ENCODE data around the gene PPP3CA. TPM values are rescaled to one million over a fixed set of nuclear protein-coding genes. Genes with fewer than 3 reads are reported as not detected.

The PPP3CA gene
- total and polyA plus RNA-seq, 4 donors = 13.5 to 72.0 (median 30.7) TPM

DNA sequence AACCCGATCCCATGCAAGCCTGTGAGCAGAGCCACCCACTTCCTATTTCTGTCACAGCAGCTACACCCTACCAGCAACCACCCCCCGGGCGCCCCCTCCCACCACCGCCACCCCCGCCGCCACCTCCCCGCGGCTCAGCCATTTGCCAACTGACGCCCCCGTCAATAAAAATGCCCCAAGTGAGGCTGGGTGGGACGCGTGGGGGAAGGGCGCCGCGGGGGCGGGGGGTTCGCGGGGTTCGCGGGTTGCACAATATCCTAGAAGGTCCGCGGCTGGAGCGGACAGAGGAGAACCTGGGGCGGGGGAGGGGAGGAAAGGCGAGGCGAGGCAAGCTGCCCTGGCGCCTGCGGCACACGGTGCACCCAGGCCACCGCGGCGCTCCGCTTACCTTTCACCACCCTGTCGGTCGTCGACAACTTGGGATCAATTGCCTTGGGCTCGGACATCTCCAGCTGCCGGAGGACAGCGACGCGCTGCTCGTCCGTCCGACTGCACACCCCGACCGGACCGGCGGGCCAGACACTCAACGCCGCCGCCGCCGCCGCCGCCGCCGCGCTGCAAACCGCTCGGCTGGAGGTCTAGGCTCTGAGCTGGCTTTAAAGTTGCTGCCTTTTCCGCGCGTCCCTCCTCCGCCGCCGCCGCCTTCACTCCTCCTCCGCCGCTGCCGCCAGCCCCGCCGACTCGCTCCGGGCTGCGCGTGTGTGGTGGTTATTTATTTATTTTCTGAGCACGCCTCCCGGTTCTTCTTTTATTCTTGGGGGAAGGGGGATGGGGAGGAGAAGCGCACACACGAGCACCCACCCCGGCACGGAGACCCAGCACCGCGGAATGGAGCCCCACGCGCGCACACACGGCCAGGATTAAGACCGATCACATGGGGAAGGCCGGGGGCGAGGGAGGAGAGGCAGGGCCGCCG lies 717 bp downstream of the PPP3CA start:
- peaks cover 0 to 3% (median 0%) of the 10 kb centered on the region in 3 donors for H3K27me3 ChIP-seq (ENCODE audit: control insufficient read depth in 3 of 3, insufficient read depth in 3 of 3, low read length in 2 of 3)
- TF ChIP-seq, protein P1, sequence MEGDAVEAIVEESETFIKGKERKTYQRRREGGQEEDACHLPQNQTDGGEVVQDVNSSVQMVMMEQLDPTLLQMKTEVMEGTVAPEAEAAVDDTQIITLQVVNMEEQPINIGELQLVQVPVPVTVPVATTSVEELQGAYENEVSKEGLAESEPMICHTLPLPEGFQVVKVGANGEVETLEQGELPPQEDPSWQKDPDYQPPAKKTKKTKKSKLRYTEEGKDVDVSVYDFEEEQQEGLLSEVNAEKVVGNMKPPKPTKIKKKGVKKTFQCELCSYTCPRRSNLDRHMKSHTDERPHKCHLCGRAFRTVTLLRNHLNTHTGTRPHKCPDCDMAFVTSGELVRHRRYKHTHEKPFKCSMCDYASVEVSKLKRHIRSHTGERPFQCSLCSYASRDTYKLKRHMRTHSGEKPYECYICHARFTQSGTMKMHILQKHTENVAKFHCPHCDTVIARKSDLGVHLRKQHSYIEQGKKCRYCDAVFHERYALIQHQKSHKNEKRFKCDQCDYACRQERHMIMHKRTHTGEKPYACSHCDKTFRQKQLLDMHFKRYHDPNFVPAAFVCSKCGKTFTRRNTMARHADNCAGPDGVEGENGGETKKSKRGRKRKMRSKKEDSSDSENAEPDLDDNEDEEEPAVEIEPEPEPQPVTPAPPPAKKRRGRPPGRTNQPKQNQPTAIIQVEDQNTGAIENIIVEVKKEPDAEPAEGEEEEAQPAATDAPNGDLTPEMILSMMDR (IDR thresholded peaks at IDR 0.05; ENCODE audit: control extremely low read depth, extremely low read depth) = no peak
- H3K27ac ChIP-seq (ENCODE audit: low read depth in 1 of 2, low read length in 1 of 2) = peak overlapping the region; percentile 95 to 96
- H3K4me1 ChIP-seq (ENCODE audit: control insufficient read depth in 5 of 5, insufficient read depth in 5 of 5, low read length in 5 of 5) = peaks cover 3 to 14% (median 4%) of the 10 kb centered on the region in 5 donors
- WGBS, 2 donors = 1% methylated on average over 63 to 93 of the region's 93 CpGs
- H3K9me3 ChIP-seq (ENCODE audit: control insufficient read depth in 4 of 4, insufficient read depth in 3 of 4, low read length in 3 of 4) = no peaks in the 10 kb centered on the region
- ATAC-seq (ENCODE audit: insufficient read depth, low FRiP score) (peak; percentile 10), DNase-seq (peak; percentile 69 to 82 (median 79))
- no peaks in the 10 kb centered on the region for H3K36me3 ChIP-seq (ENCODE audit: control insufficient read depth in 4 of 4, insufficient read depth in 4 of 4, low read length in 4 of 4)
- H3K4me3 ChIP-seq = peak overlapping the region; percentile 97
- H3K9ac ChIP-seq (ENCODE audit: insufficient read depth in 1 of 2, low read length in 2 of 2) = peak overlapping the region; percentile 25 to 54

DNA sequence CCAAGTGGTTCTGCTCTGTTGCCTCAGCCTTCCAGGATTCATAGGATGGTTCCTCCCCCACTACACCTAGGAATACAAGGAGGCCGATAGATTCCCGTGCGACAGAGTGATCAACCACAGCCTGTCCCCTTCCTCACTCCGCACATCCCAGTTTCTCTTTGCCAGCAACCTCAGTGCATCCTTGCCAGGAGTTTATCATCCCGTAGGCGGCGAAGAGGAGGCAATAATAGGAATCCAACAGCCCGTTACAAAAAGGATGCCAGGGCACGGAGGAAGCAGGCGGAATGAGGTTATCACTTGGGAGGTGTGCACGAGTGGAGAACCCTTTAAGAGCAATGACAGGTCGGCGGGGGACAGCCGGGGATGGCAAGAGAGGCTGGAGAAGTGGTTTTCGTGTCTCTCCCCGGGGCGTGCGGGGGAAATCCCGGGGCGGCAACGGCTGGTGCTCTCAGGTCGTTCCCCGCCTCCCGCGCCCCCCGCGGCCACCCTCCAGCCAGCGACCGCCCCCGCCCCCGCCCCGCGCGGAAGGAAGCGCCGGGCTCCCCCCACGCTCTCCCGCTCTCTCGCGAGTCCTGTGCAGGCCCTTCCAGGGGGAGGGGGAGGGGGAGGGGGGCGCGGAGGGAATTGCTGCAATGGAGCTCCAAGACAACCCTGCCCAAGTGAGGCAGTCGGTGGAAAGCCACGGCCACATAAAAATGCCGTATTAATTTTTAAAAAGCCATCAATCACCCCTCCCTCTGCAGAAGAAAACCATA lies 1.6 kb downstream of the PPP3CA start:
- H3K36me3 ChIP-seq (ENCODE audit: control insufficient read depth in 4 of 4, insufficient read depth in 4 of 4, low read length in 4 of 4) = no peaks in the 10 kb centered on the region
- H3K9me3 ChIP-seq (ENCODE audit: control insufficient read depth in 4 of 4, insufficient read depth in 3 of 4, low read length in 3 of 4) = no peaks in the 10 kb centered on the region
- H3K27ac ChIP-seq (ENCODE audit: low read depth in 1 of 2, low read length in 1 of 2) = peak overlapping the region in 1 of 2 donors; percentile 76
- TF ChIP-seq, protein P1 (IDR thresholded peaks at IDR 0.05; ENCODE audit: control extremely low read depth, extremely low read depth) = no peak
- H3K27me3 ChIP-seq (ENCODE audit: control insufficient read depth in 3 of 3, insufficient read depth in 3 of 3, low read length in 2 of 3) = peaks cover 0 to 3% (median 0%) of the 10 kb centered on the region in 3 donors
- H3K9ac ChIP-seq (ENCODE audit: insufficient read depth in 1 of 2, low read length in 2 of 2) = peak overlapping the region in 1 of 2 donors; percentile 79
- 1% methylated on average over 28 to 45 of the region's 45 CpGs for WGBS, 2 donors
- no peak for ATAC-seq (ENCODE audit: insufficient read depth, low FRiP score)
- H3K4me3 ChIP-seq = peak overlapping the region; percentile 58
- DNase-seq = peak; percentile 38 to 82 (median 70)
- peaks cover 3 to 14% (median 4%) of the 10 kb centered on the region in 5 donors for H3K4me1 ChIP-seq (ENCODE audit: control insufficient read depth in 5 of 5, insufficient read depth in 5 of 5, low read length in 5 of 5)

DNA sequence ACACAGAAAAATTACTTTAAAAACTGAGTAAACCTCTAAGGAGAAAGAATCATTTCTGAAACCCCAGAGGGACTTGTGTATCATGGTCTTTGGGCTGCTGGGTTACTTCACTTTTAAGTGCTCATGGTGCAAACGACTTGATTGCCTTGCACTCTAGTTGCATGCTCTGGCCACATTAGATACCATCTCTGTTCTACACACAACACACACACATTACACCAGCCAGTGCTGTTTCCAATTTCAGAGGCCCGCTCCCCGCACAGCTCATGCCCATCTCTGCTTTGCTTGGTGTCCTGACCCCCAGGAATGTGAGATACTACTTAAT lies 2.1 kb downstream of the PPP3CA start:
- Histone ChIP-seq H3K36me3 (ENCODE audit: control insufficient read depth in 4 of 4, insufficient read depth in 4 of 4, low read length in 4 of 4) (no peaks in the 10 kb centered on the region), H3K9ac (ENCODE audit: insufficient read depth in 1 of 2, low read length in 2 of 2) (peak overlapping the region in 1 of 2 donors; percentile 79), H3K9me3 (ENCODE audit: control insufficient read depth in 4 of 4, insufficient read depth in 3 of 4, low read length in 3 of 4) (no peaks in the 10 kb centered on the region), H3K4me3 (peak overlapping the region; percentile 58), H3K27me3 (ENCODE audit: control insufficient read depth in 3 of 3, insufficient read depth in 3 of 3, low read length in 2 of 3) (peaks cover 0 to 3% (median 0%) of the 10 kb centered on the region in 3 donors), H3K4me1 (ENCODE audit: control insufficient read depth in 5 of 5, insufficient read depth in 5 of 5, low read length in 5 of 5) (peaks cover 3 to 14% (median 4%) of the 10 kb centered on the region in 5 donors), H3K27ac (ENCODE audit: low read depth in 1 of 2, low read length in 1 of 2) (peak overlapping the region in 1 of 2 donors; percentile 76)
- ATAC-seq (ENCODE audit: insufficient read depth, low FRiP score) = no peak
- TF ChIP-seq, protein P1 (IDR thresholded peaks at IDR 0.05; ENCODE audit: control extremely low read depth, extremely low read depth) = no peak
- 17 to 20% methylated on average over 3 of the region's 3 CpGs for WGBS, 2 donors
- DNase-seq = peak in 1 of 3 donors; percentile 21
